NOMO-1 treated with dmso at 0.1 percent for 144 hours (cell line): ENCODE measurements around the gene ADAMTS6.
"Not testable (repeated sequence)": the region's sequence is repeated elsewhere in the genome, so short reads cannot be mapped to it uniquely, and the experiment has no call there.

ENCODE experiments used
- DNase-seq: peaks from one replicate; lab custom pipeline; 2025; ENCODE audit not compliant: unreplicated experiment; lab: John Stamatoyannopoulos, UW

Gene ADAMTS6, protein sequence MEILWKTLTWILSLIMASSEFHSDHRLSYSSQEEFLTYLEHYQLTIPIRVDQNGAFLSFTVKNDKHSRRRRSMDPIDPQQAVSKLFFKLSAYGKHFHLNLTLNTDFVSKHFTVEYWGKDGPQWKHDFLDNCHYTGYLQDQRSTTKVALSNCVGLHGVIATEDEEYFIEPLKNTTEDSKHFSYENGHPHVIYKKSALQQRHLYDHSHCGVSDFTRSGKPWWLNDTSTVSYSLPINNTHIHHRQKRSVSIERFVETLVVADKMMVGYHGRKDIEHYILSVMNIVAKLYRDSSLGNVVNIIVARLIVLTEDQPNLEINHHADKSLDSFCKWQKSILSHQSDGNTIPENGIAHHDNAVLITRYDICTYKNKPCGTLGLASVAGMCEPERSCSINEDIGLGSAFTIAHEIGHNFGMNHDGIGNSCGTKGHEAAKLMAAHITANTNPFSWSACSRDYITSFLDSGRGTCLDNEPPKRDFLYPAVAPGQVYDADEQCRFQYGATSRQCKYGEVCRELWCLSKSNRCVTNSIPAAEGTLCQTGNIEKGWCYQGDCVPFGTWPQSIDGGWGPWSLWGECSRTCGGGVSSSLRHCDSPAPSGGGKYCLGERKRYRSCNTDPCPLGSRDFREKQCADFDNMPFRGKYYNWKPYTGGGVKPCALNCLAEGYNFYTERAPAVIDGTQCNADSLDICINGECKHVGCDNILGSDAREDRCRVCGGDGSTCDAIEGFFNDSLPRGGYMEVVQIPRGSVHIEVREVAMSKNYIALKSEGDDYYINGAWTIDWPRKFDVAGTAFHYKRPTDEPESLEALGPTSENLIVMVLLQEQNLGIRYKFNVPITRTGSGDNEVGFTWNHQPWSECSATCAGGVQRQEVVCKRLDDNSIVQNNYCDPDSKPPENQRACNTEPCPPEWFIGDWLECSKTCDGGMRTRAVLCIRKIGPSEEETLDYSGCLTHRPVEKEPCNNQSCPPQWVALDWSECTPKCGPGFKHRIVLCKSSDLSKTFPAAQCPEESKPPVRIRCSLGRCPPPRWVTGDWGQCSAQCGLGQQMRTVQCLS (N-terminal part only)

DNA sequence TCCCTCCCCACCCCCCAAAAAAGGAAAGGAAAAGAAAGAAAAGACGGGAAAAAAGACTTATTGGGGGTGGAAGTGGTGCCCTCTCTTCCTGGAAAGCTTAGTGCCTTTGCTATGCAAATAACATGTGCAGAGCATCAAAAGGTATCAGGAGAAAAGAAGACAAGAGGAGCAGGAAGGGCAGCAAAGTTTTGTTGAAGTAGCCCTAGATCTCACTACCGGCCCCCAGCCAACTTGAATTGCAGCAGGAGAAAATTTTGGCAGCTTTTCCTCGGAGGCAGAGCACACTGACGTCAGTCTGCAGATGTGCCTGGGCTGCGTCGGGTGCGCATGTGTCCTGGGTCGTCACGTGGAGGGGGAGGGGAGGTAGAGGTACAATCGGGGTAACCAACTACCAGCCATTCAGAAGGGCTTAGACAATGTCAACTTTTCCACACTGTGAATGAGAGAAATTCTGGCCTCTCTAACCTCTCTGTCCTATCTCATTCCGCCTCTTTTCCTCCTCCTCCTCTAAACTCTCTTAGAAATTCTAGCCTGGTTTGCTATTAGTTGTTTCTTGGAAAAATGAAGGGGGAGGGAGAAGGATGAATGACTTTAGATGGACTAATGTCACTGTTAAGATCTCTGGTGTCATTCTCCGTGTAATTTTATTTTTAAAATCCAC, at the start of gene ADAMTS6:
ADAMTS6 (minus strand) TSS at position 286 of the 661 bp plus-strand sequence. CDS start 8,247 bp downstream, outside the sequence.
- no peak for DNase-seq

DNA sequence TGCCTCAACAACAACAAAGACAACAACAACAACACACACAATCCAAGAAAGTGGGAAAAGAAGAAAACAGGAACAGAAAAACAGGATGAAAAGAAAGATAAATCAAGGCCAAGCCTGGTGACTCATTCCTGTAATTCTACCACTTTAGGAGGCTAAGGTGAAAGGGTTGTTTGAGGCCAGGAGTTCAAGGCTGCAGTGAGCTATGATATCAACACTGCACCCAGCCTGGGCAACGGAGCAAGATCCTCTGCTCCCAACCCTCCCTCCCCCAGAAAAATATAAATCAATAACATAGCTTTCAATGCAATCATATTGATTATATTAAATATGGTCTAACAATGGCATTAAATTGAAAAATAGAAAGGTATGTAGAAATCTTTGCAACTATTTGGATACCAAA, 49.2 kb upstream of the ADAMTS6 start:
- no peak for DNase-seq

DNA sequence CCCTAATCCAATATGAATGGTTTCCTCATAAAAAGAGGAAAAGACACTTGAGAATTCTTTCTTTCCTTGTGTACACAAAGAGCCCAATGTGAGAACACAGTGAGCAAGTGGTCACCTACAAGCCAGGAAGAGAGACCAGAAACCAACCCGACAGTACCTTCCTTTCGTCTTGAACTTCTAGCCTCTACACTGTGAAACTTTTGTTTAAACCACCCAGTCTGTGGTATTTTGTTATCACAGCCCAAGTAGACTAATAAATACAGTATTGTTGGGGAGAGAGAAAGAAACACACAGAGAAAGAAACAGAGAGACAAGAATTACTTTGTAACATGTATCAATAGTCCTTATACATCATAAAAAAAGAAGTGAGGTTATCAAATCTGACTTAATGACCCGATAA, 44.0 kb upstream of the ADAMTS6 start:
- no peak for DNase-seq

DNA sequence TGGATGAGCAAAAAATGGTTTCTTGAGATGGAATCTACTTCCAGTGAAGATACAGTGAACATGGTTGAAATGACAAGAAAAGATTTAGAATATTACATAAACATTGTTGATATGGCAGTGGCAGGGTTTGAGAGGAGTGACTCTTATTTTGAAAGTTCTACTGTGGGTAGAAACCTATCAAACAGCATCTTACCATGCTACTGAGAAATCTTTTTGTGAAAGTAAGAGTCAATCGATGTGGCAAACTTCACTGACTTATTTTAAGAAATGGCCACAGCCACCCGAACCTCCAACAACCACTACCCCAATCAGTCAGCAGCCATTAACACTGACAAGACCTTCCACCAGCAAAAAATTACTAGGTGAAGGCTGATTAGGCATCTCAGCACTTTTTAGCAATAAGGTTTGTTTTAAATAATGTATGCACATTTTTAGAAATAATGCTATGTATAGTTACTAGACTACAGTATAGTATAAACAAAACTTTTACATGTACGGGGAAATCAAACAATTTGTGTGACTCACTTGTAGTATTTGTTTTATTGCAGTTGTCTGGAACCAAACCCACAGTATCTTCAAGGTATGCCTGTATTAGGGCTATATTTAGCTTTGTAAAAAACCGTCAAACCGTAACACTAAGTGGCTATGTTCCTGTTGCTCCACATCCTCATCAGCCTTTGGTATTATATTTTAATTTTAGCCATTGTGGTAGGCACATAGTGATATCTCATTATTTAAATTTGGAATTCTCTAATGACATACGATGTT, 30.6 kb upstream of the ADAMTS6 start:
- no peak for DNase-seq

DNA sequence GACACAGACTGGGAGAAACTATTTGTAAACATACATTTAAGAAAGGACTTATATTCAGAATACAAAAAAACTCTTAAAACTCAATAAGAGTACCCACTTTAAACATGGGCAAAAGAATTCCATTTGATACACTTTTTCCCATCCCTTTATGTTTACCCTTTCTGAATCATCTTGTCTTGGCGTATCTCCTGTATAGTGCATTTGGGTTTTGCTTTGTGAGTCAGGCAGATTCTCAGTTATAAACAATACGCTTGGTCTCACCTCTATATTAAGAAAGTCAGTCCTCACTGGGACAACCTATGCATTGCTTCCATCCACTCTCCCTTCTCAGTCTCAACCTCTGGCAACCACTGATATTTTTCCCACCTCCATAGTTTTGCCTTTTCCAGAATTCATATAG, 27.3 kb upstream of the ADAMTS6 start:
- DNase-seq: no peak

DNA sequence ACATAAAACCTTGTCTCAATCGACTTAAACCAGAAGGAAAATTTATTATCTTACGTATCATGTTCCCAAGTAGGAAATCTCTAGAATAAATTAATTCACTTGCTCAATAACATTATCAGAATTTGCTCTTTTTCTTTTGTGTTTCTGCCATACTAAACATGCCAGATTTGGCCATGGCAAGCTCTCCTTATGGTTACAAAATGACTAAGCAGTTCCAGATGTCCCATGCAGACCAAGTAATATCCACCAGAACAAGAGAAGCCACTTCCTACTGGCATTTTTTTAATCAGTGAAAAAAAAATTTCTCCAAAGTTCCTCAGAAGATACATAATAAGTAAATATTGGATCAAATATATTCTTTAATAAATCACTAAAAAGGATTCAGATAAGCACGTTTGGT, 25.2 kb upstream of the ADAMTS6 start:
- no peak for DNase-seq

DNA sequence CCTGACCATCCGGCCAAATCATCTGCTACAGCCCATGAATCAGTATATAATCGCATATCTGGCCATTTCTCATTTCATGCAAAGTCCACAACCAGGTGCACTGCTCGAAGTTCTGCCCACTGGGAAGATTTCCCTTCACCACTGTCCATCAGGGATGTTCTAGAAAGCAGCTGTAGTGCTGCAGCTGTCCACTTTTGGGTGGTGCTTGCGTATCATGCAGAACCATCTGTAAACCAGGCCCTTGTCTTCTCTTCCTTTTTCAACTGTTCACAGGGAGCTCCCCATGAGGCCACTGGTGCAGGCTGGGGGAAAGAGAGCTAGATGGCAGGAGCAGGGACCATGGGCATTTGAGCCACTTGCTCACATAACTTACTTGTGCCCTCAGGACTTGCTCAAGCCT, 7.4 kb upstream of the ADAMTS6 start:
- DNase-seq: no peak

DNA sequence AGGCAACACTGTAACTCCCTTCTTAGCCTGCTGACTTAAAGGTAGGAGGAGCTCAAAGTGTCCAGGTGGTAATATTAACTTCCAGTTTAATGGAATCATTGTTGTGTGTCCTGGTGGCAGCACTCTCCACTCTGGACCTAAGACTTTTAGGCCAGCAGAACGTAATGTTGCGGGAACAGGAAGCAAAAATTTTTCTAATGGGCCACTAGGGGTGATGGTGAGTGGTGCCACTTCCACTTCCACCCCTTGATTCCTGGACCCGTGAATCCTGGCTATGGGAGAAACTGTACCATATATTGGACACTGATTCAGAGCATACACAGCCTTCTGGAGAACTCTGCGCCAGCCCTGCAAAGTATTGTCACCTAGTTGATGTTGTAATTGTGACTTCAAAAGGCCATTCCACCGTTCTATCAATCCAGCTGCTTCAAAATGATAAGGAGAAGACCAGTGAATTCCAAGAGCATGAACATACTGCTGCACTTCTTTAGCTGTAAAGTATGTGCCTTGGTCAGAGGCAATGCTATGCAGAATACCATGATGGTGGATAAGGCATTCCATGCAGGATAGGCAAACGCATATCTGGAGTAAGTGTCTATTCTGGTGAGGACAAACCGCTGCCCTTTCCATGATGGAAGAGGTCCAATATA, 6.4 kb upstream of the ADAMTS6 start:
- not testable (repeated sequence) for DNase-seq

DNA sequence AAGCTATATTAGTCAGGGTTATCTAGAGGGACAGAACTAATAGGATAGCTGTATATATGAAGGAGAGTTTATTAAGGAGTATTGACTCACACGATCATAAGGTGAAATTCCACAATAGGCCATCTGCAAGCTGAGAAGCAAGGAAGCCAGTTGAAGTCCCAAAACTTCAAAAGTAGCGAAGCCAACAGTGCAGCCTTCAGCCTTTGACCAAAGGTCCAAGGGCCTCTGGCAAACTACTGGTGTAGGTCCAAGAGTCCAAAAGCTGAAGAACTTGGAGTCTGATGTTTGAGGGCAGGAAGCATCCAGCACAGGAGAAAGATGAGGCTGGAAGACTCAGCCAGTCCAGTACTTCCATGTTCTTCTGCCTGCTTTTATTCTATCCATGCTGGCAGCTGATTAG, 5.1 kb upstream of the ADAMTS6 start:
- DNase-seq: not testable (repeated sequence)

DNA sequence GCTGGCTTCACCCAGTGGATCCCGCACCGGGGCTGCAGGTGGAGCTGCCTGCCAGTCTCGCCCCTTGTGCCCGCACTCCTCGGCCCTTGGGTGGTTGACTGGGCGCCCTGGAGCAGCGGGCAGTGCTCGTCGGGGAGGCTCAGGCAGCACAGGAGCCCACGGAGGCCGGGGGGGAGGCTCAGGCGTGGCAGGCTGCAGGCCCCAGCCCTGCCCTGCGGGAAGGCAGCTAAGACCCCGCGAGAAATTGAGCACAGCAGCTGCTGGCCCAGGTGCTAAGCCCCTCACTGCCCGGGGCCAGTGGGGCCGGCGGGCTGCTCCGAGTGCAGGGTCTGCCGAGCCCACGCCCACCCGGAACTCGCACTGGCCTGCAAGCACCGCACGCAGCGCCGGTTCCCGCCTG, 3.7 kb upstream of the ADAMTS6 start:
- DNase-seq: no peak

DNA sequence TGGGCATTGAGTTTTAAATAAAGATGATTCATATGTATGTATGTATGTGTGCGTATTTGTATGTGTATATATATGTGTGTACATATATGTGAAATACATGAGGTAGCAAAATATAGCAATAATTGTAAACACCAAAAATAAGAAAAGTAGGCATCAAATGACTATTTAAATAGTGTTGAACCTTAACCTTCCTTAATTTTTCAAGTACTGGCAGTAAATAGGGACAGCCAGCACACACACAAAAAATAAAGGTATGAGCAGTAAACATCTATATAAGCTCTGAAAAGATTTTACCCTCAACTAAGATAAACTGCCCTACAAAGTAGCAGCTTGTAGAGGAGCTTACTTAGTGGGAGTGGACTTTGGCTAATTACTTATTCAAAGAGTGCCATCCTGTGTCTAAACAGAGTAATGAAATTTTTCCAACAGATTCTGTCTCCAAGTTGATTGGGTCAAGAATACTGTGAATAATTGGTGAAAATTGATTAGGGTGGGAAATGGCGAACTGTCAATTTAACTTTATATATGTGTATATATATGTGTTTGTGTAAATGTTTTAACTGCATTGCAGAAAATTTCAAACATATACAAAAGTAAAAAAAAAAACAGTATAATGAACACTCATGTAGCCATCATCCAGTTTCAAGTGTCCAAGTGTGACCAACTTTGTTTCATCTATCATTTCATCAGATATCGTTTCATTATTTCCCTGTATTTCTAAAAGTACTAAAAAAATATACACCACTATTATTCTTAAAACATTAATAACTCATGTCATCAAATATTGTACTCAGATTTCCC, 2.0 kb upstream of the ADAMTS6 start:
- peak; percentile 39 for DNase-seq

DNA sequence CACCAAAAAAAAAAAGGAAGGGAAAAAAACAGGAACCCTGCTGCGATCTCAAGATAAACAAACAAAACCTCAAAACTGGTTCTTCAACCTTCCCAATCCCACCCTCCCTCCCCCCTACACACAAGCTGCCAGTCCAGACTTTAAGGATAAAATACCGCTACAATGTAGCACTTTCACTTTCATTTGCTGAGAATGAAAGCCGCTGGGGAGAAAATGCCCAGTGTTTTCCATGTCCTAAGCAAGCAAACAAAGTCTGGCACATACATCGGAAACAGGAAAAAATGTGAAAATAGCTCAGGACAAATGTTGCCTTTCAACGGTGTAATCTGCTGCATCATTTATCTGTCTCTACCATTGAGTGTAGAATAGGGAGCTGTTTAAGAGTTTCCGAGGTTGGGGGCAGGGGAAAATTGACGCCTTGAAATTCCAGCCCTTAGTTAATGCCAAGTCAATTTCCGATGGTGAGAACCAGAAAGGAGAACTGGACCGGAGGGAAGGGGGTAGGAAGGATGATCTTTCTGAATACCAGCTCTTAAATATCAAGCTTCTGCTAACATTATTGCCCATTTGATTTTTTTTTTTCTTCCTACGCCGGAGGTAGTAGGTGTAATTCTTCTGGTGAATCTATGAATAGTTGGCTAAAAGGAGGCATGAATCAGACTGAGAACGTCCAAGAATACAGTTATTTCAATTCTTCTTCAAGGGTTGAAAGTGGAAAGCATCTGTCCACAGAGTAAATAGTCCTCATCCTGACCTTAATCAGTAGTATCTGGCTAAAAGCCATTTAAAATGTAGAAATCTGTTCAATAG, 1.2 kb upstream of the ADAMTS6 start:
- DNase-seq: no peak

DNA sequence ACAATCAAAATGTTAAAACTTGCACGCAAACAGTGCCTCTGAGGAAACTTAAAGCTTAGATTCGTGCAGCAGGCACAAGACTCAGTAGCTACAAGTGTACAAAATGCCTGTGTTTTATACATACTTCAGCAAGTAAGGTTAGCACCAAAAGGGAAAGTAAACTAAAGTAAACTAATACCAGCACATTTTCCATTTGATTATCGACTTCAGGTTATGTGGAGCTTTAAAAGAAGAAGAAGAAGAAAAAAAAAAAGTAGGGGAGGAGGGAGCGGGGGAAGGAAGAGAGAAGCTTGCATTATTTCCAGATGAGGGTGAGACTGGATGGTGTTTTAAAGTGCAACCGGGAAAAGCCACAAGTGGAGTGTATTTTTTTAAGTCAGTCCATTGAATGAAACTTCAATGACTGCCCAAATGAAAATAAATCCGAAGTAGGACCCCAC, 596 bp upstream of the ADAMTS6 start:
- DNase-seq: no peak

DNA sequence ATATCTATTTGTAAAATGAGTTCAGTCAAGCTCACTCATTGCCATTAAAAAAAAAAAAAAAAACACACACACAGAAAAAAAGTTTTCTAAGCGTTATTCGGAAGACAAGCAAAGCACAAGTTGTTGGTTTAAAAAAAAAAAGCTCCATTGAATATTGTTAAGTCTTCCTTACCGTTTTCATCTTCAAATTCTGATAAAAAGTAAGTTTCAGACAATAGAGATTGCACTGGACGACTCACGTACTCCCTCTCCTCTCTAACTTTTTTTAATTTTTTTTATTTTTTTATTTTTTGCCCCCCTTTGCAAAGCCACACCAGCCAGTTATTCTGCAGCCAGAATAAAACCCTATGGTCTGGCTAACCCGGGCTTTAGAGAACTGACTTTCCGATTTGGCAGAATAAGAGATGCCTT, 544 bp downstream of the ADAMTS6 start:
- DNase-seq: no peak

DNA sequence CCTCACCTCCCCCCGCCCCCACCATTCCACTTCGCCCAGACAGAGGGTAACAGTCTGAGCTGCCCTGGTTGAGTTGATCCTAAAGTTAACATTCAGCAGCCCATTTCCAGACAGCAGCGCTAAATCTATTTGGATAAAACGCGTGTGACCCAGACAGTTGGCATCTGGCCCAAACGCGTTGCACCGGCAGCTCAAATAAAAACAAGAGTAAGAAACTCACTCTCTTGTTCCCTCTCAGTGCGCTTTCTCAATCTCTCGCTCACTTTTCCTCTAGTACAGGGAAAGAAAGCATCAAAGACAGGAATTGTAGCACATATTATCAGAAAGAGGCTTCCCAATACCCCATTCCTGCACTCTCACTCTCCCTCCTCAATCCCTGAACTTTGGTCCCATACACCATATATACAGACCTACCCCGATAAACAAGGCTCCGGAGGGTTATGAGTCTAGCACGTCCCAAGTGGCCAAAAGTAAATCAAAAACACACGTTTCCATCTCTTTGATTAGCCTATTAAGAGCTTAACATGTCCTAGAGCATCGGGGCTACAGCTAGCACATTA, 1.3 kb downstream of the ADAMTS6 start:
- DNase-seq: no peak

DNA sequence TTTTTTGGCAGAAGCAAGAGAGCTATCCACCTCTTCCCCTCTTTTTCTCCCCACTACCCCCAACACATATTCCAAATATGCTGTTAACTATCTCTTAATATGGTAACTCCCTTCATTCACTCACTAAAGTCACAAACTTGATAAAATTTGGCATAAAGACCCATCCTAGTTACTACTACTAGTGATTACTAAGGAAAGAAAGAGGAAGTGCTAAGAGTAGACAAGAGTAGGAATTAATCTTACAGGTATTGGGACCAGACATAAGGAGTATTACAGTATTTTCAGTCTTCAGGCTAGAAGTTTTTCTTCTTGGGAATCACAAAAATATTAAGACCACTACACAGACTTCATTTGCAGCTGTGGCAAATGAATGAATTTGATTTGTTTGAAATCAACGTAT, 2.2 kb downstream of the ADAMTS6 start:
- no peak for DNase-seq

DNA sequence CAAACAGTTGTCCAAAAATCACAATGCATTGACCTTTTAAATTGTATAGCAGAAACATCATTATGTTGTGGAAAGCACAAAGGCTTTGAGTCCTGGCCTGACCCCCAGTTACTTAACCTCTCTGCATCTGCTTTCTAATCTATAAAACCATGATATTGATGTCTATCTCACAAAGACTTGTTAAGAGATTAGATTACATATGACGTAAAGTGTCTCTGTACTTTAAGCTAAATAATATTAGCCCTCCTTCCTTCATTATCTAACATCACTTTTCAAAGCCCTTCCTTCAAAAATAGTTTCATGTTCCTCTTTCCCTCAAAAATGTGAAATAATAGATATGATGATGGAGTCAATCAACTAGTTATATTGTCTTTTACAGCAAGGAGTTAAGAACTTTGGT, 3.4 kb downstream of the ADAMTS6 start:
- no peak for DNase-seq

DNA sequence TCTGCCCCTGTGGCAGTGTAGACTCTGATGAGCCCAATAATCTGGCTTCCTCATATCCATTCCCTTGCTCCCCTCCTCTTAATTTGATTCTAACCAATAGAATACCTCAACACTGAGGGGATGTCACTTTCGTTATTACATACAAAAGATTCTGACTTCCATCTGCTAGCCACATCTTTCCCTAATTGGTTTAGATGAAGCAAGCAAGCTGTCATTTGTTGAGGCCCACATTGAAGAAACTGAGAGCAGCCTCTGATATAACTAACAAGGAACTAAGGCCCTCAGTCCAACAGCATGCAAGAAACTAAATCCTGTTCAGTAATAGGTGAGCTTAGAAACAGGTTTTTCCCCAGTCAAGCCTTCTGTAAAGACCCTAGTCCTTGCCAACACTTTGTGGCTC, 5.8 kb downstream of the ADAMTS6 start:
- no peak for DNase-seq
